ENCODE measurements around the gene LAMA3.

DNA sequence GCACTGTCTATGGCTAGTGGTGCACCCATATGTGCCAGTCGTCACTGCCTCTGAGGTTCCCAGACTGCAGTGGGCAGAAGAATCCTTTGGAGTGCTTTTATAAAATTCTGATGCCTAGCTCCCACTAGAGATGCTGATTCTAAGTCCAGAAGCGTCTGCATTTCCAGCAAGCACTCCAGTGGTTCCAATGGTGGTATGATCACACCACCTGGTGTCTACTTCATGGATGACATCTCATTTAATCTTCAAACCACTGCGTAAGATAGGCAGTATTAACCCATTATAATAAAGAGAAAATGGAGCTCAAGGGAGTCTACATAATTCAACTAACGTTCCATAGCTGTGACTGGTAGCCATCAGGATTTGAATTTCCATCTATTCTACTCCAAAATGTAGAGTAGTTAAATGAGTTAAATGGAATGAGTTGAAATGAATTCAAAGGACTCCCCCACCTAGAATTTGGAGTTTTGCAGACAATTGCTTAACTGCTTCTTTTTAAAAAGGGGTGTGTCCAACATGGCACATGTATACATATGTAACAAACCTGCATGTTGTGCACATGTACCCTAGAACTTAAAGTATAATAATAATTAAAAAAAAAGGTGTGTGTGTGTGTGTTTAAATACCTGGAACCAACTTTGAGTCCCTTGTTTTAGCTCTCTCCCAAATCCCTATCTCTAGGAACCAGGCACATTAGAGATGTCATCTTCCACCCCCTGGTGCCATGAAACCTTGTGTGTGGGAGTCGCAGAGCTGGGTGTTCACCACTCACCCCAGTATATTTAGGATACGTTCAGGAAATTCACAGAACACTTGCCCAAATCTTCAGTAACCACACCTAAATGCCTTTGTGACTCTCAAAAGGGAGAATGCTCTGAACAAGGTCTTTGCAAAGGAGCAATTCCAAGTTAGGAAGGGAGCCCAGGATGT lies 14.1 kb downstream of the LAMA3 start:
- TF ChIP-seq CTCF (IDR thresholded peaks at IDR 0.05; ENCODE audit: borderline replicate concordance, extremely low read depth, low read length, poor library complexity, severe bottlenecking) (peak; percentile 46), EZH2 (IDR thresholded peaks at IDR 0.05; ENCODE audit: borderline replicate concordance, low read depth, low read length, severe bottlenecking) (no peak)

Measured in DND-41 (cell line).